Measurements from ENCODE around the gene BAZ2B. TPM values are rescaled to one million over a fixed set of nuclear protein-coding genes. Genes with fewer than 3 reads are reported as not detected.

Gene BAZ2B
- total and polyA plus RNA-seq, 9 of the 15 experiments (the other 6 are each of a cell fraction or from before 2014, with no cell fraction given), result 7.5 to 38.6 (median 19.8) TPM

DNA sequence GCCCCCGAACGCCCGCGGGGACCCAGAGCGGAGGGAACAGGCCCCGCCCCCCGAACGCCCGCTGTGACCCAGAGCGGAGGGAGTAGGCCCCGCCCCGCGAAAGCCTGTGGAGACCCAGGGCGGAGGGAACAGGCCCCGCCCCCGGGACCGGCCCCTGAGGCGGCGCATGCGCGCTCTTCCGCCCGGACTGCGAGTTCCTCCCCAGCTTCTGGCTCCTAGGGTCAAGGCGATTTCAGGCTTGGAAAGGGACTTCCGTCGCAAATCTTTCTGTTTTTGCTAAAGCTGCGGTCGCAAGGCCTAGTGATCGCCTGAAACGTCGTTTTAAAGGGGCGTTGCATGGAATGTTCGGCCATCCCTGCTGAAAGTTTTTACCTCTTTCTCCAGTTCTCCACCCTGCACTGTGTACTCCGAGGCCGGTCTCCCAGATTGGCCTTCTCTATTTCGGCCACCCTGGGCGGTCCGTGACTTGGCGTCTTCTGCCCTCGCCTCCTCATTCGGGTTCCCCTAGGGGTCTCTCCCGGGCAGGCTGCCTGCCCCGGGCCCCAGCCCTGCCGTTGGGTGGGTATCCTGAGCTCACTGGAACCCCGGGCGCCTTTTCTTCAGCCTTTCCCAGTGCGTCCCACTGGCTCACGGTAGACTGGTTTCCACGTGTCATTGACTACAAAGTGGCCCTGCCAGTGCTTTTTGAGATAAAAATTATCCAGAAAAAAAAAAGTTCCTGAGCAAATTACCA, 329.5 kb downstream of the BAZ2B start (continued):
- TF ChIP-seq, protein P1, sequence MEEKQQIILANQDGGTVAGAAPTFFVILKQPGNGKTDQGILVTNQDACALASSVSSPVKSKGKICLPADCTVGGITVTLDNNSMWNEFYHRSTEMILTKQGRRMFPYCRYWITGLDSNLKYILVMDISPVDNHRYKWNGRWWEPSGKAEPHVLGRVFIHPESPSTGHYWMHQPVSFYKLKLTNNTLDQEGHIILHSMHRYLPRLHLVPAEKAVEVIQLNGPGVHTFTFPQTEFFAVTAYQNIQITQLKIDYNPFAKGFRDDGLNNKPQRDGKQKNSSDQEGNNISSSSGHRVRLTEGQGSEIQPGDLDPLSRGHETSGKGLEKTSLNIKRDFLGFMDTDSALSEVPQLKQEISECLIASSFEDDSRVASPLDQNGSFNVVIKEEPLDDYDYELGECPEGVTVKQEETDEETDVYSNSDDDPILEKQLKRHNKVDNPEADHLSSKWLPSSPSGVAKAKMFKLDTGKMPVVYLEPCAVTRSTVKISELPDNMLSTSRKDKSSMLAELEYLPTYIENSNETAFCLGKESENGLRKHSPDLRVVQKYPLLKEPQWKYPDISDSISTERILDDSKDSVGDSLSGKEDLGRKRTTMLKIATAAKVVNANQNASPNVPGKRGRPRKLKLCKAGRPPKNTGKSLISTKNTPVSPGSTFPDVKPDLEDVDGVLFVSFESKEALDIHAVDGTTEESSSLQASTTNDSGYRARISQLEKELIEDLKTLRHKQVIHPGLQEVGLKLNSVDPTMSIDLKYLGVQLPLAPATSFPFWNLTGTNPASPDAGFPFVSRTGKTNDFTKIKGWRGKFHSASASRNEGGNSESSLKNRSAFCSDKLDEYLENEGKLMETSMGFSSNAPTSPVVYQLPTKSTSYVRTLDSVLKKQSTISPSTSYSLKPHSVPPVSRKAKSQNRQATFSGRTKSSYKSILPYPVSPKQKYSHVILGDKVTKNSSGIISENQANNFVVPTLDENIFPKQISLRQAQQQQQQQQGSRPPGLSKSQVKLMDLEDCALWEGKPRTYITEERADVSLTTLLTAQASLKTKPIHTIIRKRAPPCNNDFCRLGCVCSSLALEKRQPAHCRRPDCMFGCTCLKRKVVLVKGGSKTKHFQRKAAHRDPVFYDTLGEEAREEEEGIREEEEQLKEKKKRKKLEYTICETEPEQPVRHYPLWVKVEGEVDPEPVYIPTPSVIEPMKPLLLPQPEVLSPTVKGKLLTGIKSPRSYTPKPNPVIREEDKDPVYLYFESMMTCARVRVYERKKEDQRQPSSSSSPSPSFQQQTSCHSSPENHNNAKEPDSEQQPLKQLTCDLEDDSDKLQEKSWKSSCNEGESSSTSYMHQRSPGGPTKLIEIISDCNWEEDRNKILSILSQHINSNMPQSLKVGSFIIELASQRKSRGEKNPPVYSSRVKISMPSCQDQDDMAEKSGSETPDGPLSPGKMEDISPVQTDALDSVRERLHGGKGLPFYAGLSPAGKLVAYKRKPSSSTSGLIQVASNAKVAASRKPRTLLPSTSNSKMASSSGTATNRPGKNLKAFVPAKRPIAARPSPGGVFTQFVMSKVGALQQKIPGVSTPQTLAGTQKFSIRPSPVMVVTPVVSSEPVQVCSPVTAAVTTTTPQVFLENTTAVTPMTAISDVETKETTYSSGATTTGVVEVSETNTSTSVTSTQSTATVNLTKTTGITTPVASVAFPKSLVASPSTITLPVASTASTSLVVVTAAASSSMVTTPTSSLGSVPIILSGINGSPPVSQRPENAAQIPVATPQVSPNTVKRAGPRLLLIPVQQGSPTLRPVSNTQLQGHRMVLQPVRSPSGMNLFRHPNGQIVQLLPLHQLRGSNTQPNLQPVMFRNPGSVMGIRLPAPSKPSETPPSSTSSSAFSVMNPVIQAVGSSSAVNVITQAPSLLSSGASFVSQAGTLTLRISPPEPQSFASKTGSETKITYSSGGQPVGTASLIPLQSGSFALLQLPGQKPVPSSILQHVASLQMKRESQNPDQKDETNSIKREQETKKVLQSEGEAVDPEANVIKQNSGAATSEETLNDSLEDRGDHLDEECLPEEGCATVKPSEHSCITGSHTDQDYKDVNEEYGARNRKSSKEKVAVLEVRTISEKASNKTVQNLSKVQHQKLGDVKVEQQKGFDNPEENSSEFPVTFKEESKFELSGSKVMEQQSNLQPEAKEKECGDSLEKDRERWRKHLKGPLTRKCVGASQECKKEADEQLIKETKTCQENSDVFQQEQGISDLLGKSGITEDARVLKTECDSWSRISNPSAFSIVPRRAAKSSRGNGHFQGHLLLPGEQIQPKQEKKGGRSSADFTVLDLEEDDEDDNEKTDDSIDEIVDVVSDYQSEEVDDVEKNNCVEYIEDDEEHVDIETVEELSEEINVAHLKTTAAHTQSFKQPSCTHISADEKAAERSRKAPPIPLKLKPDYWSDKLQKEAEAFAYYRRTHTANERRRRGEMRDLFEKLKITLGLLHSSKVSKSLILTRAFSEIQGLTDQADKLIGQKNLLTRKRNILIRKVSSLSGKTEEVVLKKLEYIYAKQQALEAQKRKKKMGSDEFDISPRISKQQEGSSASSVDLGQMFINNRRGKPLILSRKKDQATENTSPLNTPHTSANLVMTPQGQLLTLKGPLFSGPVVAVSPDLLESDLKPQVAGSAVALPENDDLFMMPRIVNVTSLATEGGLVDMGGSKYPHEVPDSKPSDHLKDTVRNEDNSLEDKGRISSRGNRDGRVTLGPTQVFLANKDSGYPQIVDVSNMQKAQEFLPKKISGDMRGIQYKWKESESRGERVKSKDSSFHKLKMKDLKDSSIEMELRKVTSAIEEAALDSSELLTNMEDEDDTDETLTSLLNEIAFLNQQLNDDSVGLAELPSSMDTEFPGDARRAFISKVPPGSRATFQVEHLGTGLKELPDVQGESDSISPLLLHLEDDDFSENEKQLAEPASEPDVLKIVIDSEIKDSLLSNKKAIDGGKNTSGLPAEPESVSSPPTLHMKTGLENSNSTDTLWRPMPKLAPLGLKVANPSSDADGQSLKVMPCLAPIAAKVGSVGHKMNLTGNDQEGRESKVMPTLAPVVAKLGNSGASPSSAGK (IDR thresholded peaks at IDR 0.05), result peak; percentile 93
- TF ChIP-seq COPS2 (conservative IDR thresholded peaks at IDR 0.05) (no peak), SMAD1 (IDR thresholded peaks at IDR 0.05; ENCODE audit: low read depth, low read length, partially characterized antibody) (peak; percentile 59), TOE1 (IDR thresholded peaks at IDR 0.05; ENCODE audit: borderline replicate concordance) (0 out of 2 replicates have a peak, but pooled peaks have one; percentile 3), TOE1 (CRISPR knock-in tag; IDR thresholded peaks at IDR 0.05; ENCODE audit: borderline replicate concordance, low read depth) (no peak)
- TF ChIP-seq, protein P2, sequence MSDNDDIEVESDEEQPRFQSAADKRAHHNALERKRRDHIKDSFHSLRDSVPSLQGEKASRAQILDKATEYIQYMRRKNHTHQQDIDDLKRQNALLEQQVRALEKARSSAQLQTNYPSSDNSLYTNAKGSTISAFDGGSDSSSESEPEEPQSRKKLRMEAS (CRISPR knock-in tag; IDR thresholded peaks at IDR 0.05), result peak; percentile 56

Data from K562 (cell line).